Liver (tissue), 9 donors: ENCODE measurements around the gene ELP5. TPM values are rescaled to one million over a fixed set of nuclear protein-coding genes. Genes with fewer than 3 reads are reported as not detected.

Experiments used
- DNase-seq: peaks from one replicate; pipeline ENCODE4 v3.0.0-alpha.2; 2017; ENCODE audit warnings: low spot score
- H3K27ac ChIP-seq, 2 donors: one replicate each; pipeline ENCODE4 v1.7.0; 2013; ENCODE audit warnings: inconsistent platforms in 2 of 2, low read length in 2 of 2, control low read depth in 1 of 2, low read depth in 1 of 2, mild to moderate bottlenecking in 1 of 2
- H3K27me3 ChIP-seq, 4 donors: one replicate each; pipeline versions ENCODE4 v1.6.1 to v1.7.0; 2013; ENCODE audit warnings: low read length in 3 of 4, inconsistent platforms in 1 of 4, mild to moderate bottlenecking in 1 of 4, moderate library complexity in 1 of 4; ENCODE audit not compliant: control insufficient read depth in 4 of 4, insufficient read depth in 4 of 4
- H3K36me3 ChIP-seq, 4 donors: one replicate each; pipeline versions ENCODE4 v1.6.1 to v1.7.0; 2013; ENCODE audit warnings: low read length in 3 of 4, mild to moderate bottlenecking in 3 of 4, low read depth in 1 of 4, moderate library complexity in 1 of 4; ENCODE audit not compliant: control insufficient read depth in 4 of 4, insufficient read depth in 3 of 4
- H3K4me1 ChIP-seq, 4 donors: one replicate each; pipeline versions ENCODE4 v1.6.1 to v1.7.0; 2013; ENCODE audit warnings: low read length in 3 of 4, mild to moderate bottlenecking in 3 of 4, moderate library complexity in 1 of 4; ENCODE audit not compliant: control insufficient read depth in 4 of 4, insufficient read depth in 4 of 4
- H3K4me3 ChIP-seq, 3 donors: one replicate each; pipeline versions ENCODE4 v1.6.1 to v1.7.0; 2013; ENCODE audit warnings: low read length in 3 of 3, control low read depth in 1 of 3, low read depth in 1 of 3, mild to moderate bottlenecking in 1 of 3
- H3K9ac ChIP-seq, 2 donors: one replicate each; pipeline ENCODE4 v1.7.0; 2013; ENCODE audit warnings: low read length in 2 of 2, mild to moderate bottlenecking in 2 of 2, moderate library complexity in 2 of 2, control low read depth in 1 of 2, low read depth in 1 of 2
- H3K9me3 ChIP-seq, 4 donors: one replicate each; pipeline versions ENCODE4 v1.6.1 to v1.7.0; 2013; ENCODE audit warnings: low read length in 3 of 4; ENCODE audit not compliant: control insufficient read depth in 4 of 4
- ATF3 ChIP-seq: IDR thresholded peaks from 2 replicates; pipeline ENCODE4 v1.6.1; 2016; ENCODE audit warnings: antibody characterized with exemption
- CTCF ChIP-seq: fragments of 150-350 bp; IDR thresholded peaks from 2 replicates; pipeline ENCODE4 v1.5.1; 2017; ENCODE audit warnings: improper control_type of control experiment, low read depth, low read length; ENCODE audit not compliant: missing input control
- EGR1 ChIP-seq, 2 donors: IDR thresholded peaks; 2 replicates each; pipeline ENCODE4 v1.6.1; 2016 to 2018; ENCODE audit warnings: antibody characterized with exemption in 2 of 2, low read depth in 2 of 2
- FOXA1 ChIP-seq: IDR thresholded peaks from 2 replicates; pipeline ENCODE4 v1.6.1; 2016; ENCODE audit warnings: antibody characterized with exemption
- FOXA2 ChIP-seq: IDR thresholded peaks from 2 replicates; pipeline ENCODE4 v1.6.1; 2016; ENCODE audit warnings: antibody characterized with exemption
- GABPA ChIP-seq, 2 donors: IDR thresholded peaks in 1 of 2; conservative IDR thresholded peaks in 1 of 2; 2 replicates each; pipeline ENCODE4 v1.6.1; 2016; ENCODE audit warnings: antibody characterized with exemption in 2 of 2, mild to moderate bottlenecking in 1 of 2, moderate library complexity in 1 of 2
- HNF4A ChIP-seq, 2 donors: conservative IDR thresholded peaks; 2 replicates each; pipeline ENCODE4 v1.6.1; 2016; ENCODE audit warnings: antibody characterized with exemption in 2 of 2, mild to moderate bottlenecking in 2 of 2
- HNF4G ChIP-seq: IDR thresholded peaks from 2 replicates; pipeline ENCODE4 v1.6.1; 2016; ENCODE audit warnings: antibody characterized with exemption
- JUND ChIP-seq, 2 donors: IDR thresholded peaks; 2 replicates each; pipeline ENCODE4 v1.6.1; 2016; ENCODE audit warnings: antibody characterized with exemption in 2 of 2
- MAX ChIP-seq: IDR thresholded peaks from 2 replicates; pipeline ENCODE4 v1.6.1; 2016; ENCODE audit warnings: antibody characterized with exemption
- NR2F2 ChIP-seq: IDR thresholded peaks from 2 replicates; pipeline ENCODE4 v1.6.1; 2016; ENCODE audit warnings: antibody characterized with exemption
- RAD21 ChIP-seq, 2 donors: IDR thresholded peaks; 2 replicates each; pipeline ENCODE4 v1.6.1; 2016; ENCODE audit warnings: antibody characterized with exemption in 2 of 2, mild to moderate bottlenecking in 2 of 2
- RXRA ChIP-seq, 2 donors: IDR thresholded peaks; 2 replicates each; pipeline ENCODE4 v1.6.1; 2017 to 2018; ENCODE audit warnings: antibody characterized with exemption in 2 of 2, mild to moderate bottlenecking in 1 of 2
- SP1 ChIP-seq: IDR thresholded peaks from 2 replicates; pipeline ENCODE4 v1.6.1; 2018; ENCODE audit warnings: antibody characterized with exemption, mild to moderate bottlenecking
- TAF1 ChIP-seq: conservative IDR thresholded peaks from 2 replicates; pipeline ENCODE4 v1.6.1; 2016; ENCODE audit warnings: antibody characterized with exemption, mild to moderate bottlenecking
- YY1 ChIP-seq: IDR thresholded peaks from 2 replicates; pipeline ENCODE4 v1.6.1; 2016; ENCODE audit warnings: antibody characterized with exemption, mild to moderate bottlenecking
- ZBTB33 ChIP-seq: IDR thresholded peaks from 2 replicates; pipeline ENCODE4 v1.6.1; 2016; ENCODE audit warnings: antibody characterized with exemption
- WGBS: extraction: QIAGEN DNeasy Blood & Tissue Kit; methylation state at CpG from one replicate; pipeline ENCODE4 v1.1.7; 2013; 5-methylcytosine and 5-hydroxymethylcytosine counted together
- polyA plus RNA-seq, 2 donors: library from polyadenylated mRNA; stranded (reverse) in 1 of 2; unstranded in 1 of 2; fragments of 200-250 nt in 1 of 2; fragments of >200 nt in 1 of 2; fragmentation: Nextera tagmentation in 1 of 2; extraction: Ambion mirVana in 1 of 2; gene quantifications; one replicate each; pipeline versions ENCODE4 v1.2.1 to v1.2.3, GENCODE V29; 2013 to 2015
- total RNA-seq, 2 donors: library from RNA; depleted of rRNA; stranded (reverse); fragments of >200 nt; gene quantifications; one replicate each; pipeline ENCODE4 v1.2.3, GENCODE V29; 2014
- TF ChIP-seq, protein P1 (sequence below): IDR thresholded peaks from 2 replicates; pipeline ENCODE4 v1.6.1; 2016; ENCODE audit warnings: antibody characterized with exemption, mild to moderate bottlenecking
- donor health status: healthy.
- donor health status: healthy.
- donor health status: healthy.
- donor health status: healthy.
- donor health status: healthy.

Gene ELP5
- total and polyA plus RNA-seq, 4 donors: 19.3 to 38.4 (median 26.6) TPM

DNA sequence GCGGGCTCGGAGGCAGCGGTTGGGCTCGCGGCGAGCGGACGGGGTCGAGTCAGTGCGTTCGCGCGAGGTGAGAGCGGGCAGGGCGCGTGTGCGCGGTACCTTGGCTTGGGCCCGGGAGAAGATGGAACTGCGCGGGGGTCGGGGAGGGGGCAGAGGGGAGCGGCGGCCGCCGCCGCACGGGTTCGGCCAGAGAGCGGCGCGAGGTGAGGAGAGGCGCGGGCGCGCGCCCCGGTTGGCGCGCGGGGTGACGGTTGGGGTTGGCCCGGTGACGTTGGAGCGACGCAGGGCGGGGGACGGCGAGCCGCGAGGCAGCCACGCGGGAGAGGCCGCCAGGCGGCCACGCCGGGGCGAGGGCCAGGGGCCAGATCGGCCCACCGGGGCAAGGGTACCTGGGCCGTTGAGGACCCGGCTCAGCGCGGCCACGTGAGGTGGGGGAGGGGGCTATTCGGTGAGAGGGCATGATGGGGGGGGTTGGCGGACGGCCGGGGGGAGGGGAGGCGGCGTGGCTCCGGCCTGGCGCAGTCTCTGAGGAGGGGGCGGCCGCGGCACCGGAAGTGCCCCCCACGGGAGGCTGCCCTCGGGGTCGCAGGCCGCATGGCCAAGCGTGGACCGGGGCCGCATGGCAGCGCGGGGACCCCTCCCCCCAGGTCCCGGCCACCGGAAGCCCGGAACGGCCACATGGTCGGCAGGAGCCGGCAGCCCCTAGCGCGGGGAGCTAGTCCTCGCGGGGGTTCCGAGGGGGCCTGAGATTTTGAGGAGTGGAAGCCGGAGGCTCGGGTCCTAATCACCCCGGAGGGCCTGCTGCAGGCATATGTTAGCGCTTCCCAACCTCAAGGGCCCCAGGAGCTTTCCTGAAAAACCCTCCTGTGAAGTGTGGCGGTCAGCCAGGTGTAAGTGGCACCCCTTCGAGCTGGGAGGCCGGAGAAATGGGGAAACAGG, 55.9 kb downstream of the ELP5 start:
- under 1% methylated on average over 104 of the region's 104 CpGs for WGBS
- no peak for TF ChIP-seq ATF3
- no peak for TF ChIP-seq JUND (IDR thresholded peaks at IDR 0.05)
- no peak for TF ChIP-seq ZBTB33
- no peak for TF ChIP-seq EGR1 (IDR thresholded peaks at IDR 0.05; ENCODE audit: low read depth in 2 of 2)
- no peak for TF ChIP-seq GABPA (IDR thresholded peaks at IDR 0.05 in 1 of 2, conservative IDR thresholded peaks at IDR 0.05 in 1 of 2)
- no peak for TF ChIP-seq FOXA2
- no peak for TF ChIP-seq HNF4A (conservative IDR thresholded peaks at IDR 0.05)
- TF ChIP-seq FOXA1: no peak
- no peak for TF ChIP-seq HNF4G
- TF ChIP-seq, protein P1, sequence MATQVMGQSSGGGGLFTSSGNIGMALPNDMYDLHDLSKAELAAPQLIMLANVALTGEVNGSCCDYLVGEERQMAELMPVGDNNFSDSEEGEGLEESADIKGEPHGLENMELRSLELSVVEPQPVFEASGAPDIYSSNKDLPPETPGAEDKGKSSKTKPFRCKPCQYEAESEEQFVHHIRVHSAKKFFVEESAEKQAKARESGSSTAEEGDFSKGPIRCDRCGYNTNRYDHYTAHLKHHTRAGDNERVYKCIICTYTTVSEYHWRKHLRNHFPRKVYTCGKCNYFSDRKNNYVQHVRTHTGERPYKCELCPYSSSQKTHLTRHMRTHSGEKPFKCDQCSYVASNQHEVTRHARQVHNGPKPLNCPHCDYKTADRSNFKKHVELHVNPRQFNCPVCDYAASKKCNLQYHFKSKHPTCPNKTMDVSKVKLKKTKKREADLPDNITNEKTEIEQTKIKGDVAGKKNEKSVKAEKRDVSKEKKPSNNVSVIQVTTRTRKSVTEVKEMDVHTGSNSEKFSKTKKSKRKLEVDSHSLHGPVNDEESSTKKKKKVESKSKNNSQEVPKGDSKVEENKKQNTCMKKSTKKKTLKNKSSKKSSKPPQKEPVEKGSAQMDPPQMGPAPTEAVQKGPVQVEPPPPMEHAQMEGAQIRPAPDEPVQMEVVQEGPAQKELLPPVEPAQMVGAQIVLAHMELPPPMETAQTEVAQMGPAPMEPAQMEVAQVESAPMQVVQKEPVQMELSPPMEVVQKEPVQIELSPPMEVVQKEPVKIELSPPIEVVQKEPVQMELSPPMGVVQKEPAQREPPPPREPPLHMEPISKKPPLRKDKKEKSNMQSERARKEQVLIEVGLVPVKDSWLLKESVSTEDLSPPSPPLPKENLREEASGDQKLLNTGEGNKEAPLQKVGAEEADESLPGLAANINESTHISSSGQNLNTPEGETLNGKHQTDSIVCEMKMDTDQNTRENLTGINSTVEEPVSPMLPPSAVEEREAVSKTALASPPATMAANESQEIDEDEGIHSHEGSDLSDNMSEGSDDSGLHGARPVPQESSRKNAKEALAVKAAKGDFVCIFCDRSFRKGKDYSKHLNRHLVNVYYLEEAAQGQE: no peak
- TF ChIP-seq MAX: no peak
- TF ChIP-seq TAF1: no peak
- no peak for TF ChIP-seq RAD21 (IDR thresholded peaks at IDR 0.05)
- TF ChIP-seq NR2F2: no peak
- no peak for TF ChIP-seq SP1
- no peak for TF ChIP-seq RXRA (IDR thresholded peaks at IDR 0.05)
- no peak for TF ChIP-seq CTCF
- no peak for TF ChIP-seq YY1
- peak overlapping the region; percentile 92 to 95 (median 93) for H3K4me3 ChIP-seq
- H3K27ac ChIP-seq: peak overlapping the region; percentile 96 to 99
- no peaks in the 10 kb centered on the region for H3K27me3 ChIP-seq
- DNase-seq: peak; percentile 59
- peaks cover 7 to 33% (median 21%) of the 10 kb centered on the region in 4 donors for H3K4me1 ChIP-seq
- H3K9ac ChIP-seq: peak overlapping the region; percentile 83 to 96
- H3K36me3 ChIP-seq: peaks cover 16 to 31% (median 28%) of the 10 kb centered on the region in 4 donors
- no peaks in the 10 kb centered on the region for H3K9me3 ChIP-seq
